Fibroblast of pulmonary artery (primary cell): ENCODE measurements around the gene KREMEN1.

ENCODE experiments used
- DNase-seq: peaks from one replicate; pipeline ENCODE4 v3.0.0-alpha.2; 2010; ENCODE audit warnings: low read depth
- H3K4me3 ChIP-seq: replicated peaks from 2 replicates; pipeline ENCODE4 v1.5.1; 2011; ENCODE audit warnings: low read depth, mild to moderate bottlenecking, control low read depth, low read length, moderate library complexity
- TF ChIP-seq, protein P1 (sequence below): IDR thresholded peaks from 2 replicates; pipeline ENCODE4 v1.5.1; 2011; ENCODE audit warnings: mild to moderate bottlenecking, control low read depth, low read length, inconsistent platforms; ENCODE audit errors: missing control alignments

The KREMEN1 gene

DNA sequence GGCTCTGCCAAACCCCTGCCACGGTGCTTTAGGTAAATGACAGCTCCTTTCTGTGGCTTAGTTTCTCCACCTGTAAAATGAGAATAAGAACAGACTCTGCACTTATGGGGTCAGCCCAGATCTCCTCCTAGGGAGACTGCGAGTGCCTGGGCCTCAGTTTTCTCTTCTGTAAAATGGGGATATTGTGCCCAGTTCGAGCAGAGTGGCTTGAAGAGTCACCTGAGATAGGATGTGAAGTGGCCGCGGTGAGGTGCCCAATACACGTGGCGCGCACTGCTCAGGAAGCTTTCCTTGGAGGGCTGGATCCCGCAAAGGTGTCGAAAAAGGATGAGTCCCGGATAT, 132.4 kb downstream of the KREMEN1 start:
- TF ChIP-seq, protein P1, sequence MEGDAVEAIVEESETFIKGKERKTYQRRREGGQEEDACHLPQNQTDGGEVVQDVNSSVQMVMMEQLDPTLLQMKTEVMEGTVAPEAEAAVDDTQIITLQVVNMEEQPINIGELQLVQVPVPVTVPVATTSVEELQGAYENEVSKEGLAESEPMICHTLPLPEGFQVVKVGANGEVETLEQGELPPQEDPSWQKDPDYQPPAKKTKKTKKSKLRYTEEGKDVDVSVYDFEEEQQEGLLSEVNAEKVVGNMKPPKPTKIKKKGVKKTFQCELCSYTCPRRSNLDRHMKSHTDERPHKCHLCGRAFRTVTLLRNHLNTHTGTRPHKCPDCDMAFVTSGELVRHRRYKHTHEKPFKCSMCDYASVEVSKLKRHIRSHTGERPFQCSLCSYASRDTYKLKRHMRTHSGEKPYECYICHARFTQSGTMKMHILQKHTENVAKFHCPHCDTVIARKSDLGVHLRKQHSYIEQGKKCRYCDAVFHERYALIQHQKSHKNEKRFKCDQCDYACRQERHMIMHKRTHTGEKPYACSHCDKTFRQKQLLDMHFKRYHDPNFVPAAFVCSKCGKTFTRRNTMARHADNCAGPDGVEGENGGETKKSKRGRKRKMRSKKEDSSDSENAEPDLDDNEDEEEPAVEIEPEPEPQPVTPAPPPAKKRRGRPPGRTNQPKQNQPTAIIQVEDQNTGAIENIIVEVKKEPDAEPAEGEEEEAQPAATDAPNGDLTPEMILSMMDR = no peak
- peak overlapping the region; percentile 36 for H3K4me3 ChIP-seq
- no peak for DNase-seq

DNA sequence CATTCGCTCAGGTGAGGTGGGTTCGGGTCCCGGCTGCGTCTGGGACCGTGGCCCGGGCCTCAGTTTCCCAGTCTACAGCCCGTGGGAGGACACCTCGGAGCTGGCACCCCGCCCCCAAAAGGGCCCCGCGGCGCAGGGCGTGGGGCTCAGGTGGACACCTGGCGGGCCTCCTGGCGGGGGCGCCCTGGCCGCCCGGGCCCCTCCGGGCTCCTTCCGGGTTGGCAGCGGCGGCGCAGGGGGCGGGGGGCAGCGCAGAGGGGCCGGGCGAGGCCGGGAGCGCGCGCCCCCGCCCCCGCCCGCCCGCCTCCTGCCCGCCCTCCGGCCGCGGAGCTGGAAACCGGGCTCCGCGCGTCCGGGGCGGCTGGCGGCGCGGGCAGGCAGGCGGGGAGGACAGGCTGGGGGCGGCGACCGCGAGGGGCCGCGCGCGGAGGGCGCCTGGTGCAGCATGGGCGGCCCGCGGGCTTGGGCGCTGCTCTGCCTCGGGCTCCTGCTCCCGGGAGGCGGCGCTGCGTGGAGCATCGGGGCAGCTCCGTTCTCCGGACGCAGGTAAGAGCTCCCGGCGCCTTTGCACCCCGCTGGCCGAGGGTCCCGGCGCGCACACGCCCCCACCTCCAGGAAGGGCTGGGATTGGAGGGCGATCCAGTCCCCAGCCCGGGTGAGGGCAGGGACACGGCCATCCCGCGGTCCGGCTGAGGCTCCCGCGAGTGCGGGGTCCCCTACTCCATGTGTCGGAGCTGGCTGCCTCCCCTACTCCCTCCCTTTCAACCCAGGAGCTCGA, 132.9 kb downstream of the KREMEN1 start, which contains the start of gene EMID1:
TSS of gene EMID1 (plus strand) at position 303 of the 778 bp plus-strand sequence. CDS start at position 446, 143 bp downstream.
- TF ChIP-seq, protein P1 = no peak
- peak within 1 kb of the TSS; percentile 47 for H3K4me3 ChIP-seq
- DNase-seq = peak; percentile 16

DNA sequence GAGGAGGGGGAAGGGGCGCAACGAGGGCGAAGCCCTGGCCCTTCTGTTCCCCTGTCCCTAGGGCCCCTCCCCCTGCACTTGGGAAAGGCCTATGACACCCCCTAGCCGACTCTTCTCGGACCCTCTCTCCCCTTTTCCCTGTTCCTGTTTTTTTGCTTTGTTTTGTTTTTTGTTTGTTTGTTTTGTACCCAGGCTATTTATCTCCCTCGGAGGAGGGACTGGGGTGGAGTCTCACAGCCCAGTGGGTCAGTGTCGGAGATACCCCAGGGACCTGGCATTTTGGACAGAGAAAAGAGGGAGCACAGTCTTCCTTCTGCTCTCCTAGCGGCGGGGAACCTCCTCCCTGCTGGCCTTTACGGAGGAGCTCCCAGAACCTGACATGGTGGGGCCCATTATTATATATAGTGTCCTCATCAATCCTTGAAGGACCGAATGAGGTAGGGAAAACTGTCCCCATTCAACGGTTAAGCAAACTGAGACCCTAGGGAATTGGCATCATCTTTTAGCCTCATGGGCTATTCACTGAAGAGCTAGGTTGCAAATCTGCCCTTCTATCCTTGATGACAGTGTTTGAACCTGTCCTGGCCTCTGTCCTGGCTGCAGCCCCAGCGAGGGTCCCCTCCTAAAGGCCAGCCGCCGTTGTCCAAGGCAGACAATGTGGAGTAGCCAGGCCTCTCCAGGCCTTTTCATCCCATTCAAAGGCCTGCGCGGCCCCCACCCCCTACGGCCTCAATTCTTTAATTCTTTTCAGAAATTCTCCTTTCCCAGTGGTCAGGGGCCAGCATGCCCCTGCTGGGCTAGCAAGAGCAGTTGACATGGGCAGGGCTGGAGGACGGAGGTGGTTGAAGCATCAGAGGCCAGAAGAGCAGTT, 133.8 kb downstream of the KREMEN1 start:
- no peak for DNase-seq
- peak overlapping the region; percentile 47 for H3K4me3 ChIP-seq
- TF ChIP-seq, protein P1 = no peak

DNA sequence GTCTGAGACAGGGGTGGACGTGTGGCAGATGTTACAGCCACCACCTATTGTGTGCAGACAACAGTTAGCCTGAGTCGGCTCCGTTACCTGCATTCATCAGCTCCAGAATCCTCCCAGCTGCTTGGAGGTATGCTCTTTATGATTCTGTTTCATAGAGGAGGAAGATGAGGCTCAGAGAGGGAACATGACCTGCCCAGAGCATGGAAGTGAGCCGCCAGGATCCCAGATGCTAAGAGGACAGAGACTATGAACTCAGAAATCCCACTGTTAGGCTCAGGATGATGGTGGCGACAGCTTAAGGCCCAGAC, 134.4 kb downstream of the KREMEN1 start:
- TF ChIP-seq, protein P1 = no peak
- H3K4me3 ChIP-seq = no peak overlapping the region
- no peak for DNase-seq

DNA sequence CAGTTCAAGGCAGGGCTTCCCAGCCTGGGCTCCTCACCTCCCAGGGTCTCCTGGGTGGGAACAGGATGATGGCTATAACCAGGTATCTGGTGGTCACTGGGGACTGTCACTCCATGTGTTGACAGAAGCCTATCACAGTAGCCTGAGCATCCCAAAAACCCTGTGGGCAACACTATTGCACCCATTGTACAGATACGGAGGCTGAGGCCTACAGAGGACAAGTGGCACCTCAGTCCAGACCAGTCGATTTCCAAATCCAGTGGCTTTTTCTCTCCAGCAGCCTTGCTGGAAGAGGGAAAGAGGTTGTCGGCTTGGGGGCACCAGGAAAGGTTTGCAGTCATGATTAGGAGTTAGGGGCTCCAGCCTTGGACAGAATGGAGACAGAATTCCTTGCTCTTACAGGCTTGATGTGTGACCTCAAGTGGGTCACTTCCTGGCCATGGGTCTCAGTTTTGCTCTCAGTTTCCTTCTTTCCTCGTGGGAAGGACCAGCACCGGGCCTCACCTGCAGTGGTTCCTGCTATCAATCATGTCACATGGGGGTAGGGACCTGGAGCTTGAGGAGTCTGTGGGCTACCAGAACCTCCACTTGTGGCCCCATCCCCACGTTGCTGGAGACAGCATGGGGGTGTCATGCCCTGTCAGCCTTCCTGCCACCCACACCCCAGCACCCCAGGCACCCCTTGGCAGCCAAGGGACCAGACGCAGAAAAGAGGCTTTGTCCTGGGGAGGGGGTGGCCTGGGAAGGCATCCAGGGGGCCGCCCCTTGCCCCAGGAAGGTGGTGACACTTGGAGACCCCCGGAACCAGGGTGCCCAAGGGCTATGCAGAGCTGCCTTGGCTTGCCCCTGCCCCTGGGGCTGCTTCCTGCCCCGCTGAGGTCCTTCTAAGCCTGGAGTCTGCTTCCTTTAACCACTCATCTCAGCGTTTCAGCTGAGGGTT, 135.0 kb downstream of the KREMEN1 start:
- no peak overlapping the region for H3K4me3 ChIP-seq
- no peak for DNase-seq
- TF ChIP-seq, protein P1 = no peak

DNA sequence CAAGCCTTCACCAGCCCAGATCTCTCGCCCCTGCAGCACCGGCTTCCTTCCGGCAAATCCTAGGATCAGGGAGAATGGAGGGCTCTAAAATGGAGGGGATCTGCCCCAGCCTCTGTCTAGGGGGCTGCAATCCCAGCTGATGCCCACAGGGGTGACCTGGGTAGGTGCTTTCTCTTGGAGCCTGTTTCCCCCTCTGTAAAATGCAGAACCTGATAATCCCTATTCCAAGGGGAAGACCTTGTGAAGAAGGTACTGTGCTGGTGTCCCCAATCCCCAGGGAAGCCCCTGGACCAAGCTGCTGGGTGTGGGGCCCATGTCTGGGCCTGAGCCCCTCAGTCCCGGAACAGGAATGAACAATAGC, 135.6 kb downstream of the KREMEN1 start:
- H3K4me3 ChIP-seq = no peak overlapping the region
- DNase-seq = no peak
- TF ChIP-seq, protein P1 = no peak
